ENCODE measurements around the gene LRRC34.

LRRC34 gene

DNA sequence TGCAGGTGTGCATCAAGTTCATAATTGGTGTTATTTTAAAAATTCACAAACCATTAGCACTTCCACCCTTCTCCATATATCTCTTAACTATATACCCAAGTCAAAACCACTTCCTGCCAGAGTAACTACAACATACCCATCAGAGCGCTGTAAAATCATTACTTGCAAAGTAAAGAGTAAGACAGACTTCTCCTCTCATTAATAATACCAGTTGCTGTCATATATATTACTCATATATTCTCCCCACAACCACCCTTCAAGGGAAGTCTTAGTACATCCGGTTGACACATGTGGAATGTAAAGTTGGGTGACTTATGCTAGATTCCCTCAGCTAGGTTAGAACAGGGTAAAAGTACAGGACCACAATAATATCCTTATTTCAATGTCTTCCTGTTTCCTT is 53.4 kb downstream of the LRRC34 start:
- Histone ChIP-seq H3K4me1 (ENCODE audit: insufficient read depth, poor library complexity, severe bottlenecking) (peaks cover 31% of the 10 kb centered on the region), H3K27ac (ENCODE audit: poor library complexity, severe bottlenecking) (peak overlapping the region; percentile 75), H3K27me3 (ENCODE audit: insufficient read depth, poor library complexity, severe bottlenecking) (no peaks in the 10 kb centered on the region), H3K4me3 (ENCODE audit: severe bottlenecking) (no peak overlapping the region), H3K9me3 (ENCODE audit: severe bottlenecking) (peaks cover 3% of the 10 kb centered on the region), H3K36me3 (ENCODE audit: low read depth) (no peaks in the 10 kb centered on the region)
- DNase-seq (ENCODE audit: low spot score): no peak
- TF ChIP-seq, protein P1, sequence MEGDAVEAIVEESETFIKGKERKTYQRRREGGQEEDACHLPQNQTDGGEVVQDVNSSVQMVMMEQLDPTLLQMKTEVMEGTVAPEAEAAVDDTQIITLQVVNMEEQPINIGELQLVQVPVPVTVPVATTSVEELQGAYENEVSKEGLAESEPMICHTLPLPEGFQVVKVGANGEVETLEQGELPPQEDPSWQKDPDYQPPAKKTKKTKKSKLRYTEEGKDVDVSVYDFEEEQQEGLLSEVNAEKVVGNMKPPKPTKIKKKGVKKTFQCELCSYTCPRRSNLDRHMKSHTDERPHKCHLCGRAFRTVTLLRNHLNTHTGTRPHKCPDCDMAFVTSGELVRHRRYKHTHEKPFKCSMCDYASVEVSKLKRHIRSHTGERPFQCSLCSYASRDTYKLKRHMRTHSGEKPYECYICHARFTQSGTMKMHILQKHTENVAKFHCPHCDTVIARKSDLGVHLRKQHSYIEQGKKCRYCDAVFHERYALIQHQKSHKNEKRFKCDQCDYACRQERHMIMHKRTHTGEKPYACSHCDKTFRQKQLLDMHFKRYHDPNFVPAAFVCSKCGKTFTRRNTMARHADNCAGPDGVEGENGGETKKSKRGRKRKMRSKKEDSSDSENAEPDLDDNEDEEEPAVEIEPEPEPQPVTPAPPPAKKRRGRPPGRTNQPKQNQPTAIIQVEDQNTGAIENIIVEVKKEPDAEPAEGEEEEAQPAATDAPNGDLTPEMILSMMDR (IDR thresholded peaks at IDR 0.05; ENCODE audit: poor library complexity, severe bottlenecking): no peak
- ATAC-seq (ENCODE audit: low read depth): peak; percentile 90

GRCh38 chr3:169758359-169758994 is 54.2 kb downstream of the LRRC34 start:
- DNase-seq (ENCODE audit: low spot score) (no peak), ATAC-seq (ENCODE audit: low read depth) (no peak)
- Histone ChIP-seq H3K9me3 (ENCODE audit: severe bottlenecking) (peaks cover 3% of the 10 kb centered on the region), H3K4me3 (ENCODE audit: severe bottlenecking) (no peak overlapping the region), H3K27ac (ENCODE audit: poor library complexity, severe bottlenecking) (peak overlapping the region; percentile 75), H3K27me3 (ENCODE audit: insufficient read depth, poor library complexity, severe bottlenecking) (no peaks in the 10 kb centered on the region), H3K36me3 (ENCODE audit: low read depth) (no peaks in the 10 kb centered on the region), H3K4me1 (ENCODE audit: insufficient read depth, poor library complexity, severe bottlenecking) (peaks cover 26% of the 10 kb centered on the region)
- TF ChIP-seq, protein P1 (IDR thresholded peaks at IDR 0.05; ENCODE audit: poor library complexity, severe bottlenecking): no peak

DNA sequence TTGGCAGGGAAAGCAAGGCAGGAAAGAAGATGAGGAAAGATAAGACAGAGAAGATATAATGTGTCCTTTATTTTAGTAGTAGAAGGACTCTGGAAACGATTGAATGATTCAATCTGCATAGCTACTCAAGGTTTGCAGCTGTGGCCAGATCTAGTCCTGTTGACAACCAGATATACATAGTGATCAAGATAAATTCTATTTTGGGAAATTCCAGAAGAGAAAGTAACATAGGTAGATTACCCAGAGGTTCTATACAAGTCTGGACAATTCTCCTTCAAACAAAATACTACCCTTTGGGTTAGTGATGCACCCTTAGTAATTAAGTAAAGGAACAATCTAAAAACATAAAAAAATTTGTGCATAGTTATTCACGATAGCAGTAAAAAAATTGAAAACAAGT is 57.2 kb downstream of the LRRC34 start:
- peak; percentile 32; the same call in 2 of the 3 replicates for ATAC-seq (ENCODE audit: low read depth)

DNA sequence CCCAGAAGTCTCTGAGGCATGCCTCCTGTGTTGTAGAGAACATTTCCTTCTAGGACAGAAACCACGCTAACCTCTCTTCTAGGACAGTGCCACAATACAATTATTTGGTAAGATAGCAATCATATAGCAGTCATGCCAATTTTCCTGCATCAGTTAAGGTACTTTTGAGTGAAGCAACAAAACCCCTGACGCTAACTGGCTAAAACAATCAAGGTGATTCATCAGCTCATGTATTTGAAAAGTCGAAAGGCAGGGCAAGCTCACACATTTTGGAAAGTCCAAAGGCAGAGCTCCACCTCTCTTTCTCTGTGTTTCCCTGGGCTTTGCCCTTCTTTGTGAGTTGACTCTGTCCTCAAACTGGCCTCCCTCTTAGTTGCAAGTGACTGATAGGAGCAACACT is 58.0 kb downstream of the LRRC34 start:
- Histone ChIP-seq H3K9me3 (ENCODE audit: severe bottlenecking) (no peaks in the 10 kb centered on the region), H3K4me3 (ENCODE audit: severe bottlenecking) (no peak overlapping the region), H3K27ac (ENCODE audit: poor library complexity, severe bottlenecking) (peak overlapping the region; percentile 26), H3K27me3 (ENCODE audit: insufficient read depth, poor library complexity, severe bottlenecking) (no peaks in the 10 kb centered on the region), H3K4me1 (ENCODE audit: insufficient read depth, poor library complexity, severe bottlenecking) (peaks cover 25% of the 10 kb centered on the region), H3K36me3 (ENCODE audit: low read depth) (no peaks in the 10 kb centered on the region)
- DNase-seq (ENCODE audit: low spot score) (no peak), ATAC-seq (ENCODE audit: low read depth) (0 out of 3 replicates have a peak, but pooled peaks have one; percentile 4)
- TF ChIP-seq, protein P1 (IDR thresholded peaks at IDR 0.05; ENCODE audit: poor library complexity, severe bottlenecking): no peak

More for the DNA sequence above, 57.2 kb downstream of the LRRC34 start:
- Histone ChIP-seq H3K36me3 (ENCODE audit: low read depth) (no peaks in the 10 kb centered on the region), H3K4me3 (ENCODE audit: severe bottlenecking) (no peak overlapping the region), H3K4me1 (ENCODE audit: insufficient read depth, poor library complexity, severe bottlenecking) (peaks cover 26% of the 10 kb centered on the region), H3K27ac (ENCODE audit: poor library complexity, severe bottlenecking) (peak overlapping the region; percentile 26), H3K27me3 (ENCODE audit: insufficient read depth, poor library complexity, severe bottlenecking) (no peaks in the 10 kb centered on the region), H3K9me3 (ENCODE audit: severe bottlenecking) (peaks cover 3% of the 10 kb centered on the region)
- TF ChIP-seq, protein P1 (IDR thresholded peaks at IDR 0.05; ENCODE audit: poor library complexity, severe bottlenecking): no peak
- DNase-seq (ENCODE audit: low spot score): no peak

DNA sequence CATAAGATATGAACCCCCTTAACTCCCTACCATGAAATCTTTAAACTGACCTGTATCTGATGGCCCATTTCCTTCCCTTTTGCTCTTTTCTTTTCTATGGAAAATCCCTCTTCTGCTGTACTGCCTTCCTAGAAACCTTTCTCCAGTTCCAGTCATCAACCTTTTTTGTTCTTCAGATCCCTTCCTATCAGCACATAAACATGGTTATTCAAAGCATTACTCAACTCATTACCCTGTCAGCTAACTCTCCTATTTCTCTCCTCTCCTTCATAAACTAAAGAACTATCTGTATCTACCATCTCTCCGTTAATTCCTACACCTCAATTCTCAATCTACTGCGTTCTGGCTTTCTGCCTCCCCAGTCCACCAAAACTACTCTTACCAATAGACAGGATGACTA is 60.8 kb downstream of the LRRC34 start:
- H3K27me3 ChIP-seq (ENCODE audit: insufficient read depth, poor library complexity, severe bottlenecking): no peaks in the 10 kb centered on the region
- DNase-seq (ENCODE audit: low spot score) (no peak), ATAC-seq (ENCODE audit: low read depth) (no peak)
- H3K9me3 ChIP-seq (ENCODE audit: severe bottlenecking): no peaks in the 10 kb centered on the region
- no peak overlapping the region for H3K4me3 ChIP-seq (ENCODE audit: severe bottlenecking)
- TF ChIP-seq, protein P1 (IDR thresholded peaks at IDR 0.05; ENCODE audit: poor library complexity, severe bottlenecking): no peak
- H3K4me1 ChIP-seq (ENCODE audit: insufficient read depth, poor library complexity, severe bottlenecking): peaks cover 27% of the 10 kb centered on the region
- no peak overlapping the region for H3K27ac ChIP-seq (ENCODE audit: poor library complexity, severe bottlenecking)
- H3K36me3 ChIP-seq (ENCODE audit: low read depth): no peaks in the 10 kb centered on the region

All from RWPE2 (cell line).